Uterus (tissue), 2 donors: ENCODE results near the gene C1QL1.

Experiments
- CTCF ChIP-seq, 4 experiments: fragments of 200-600 bp in 2 of 4; fragments of 450-650 bp in 2 of 4; sonication (generic) in 2 of 4; IDR thresholded peaks; one replicate each; pipeline ENCODE4 v1.5.1; 2016 to 2019; ENCODE audit warnings: antibody characterized with exemption in 4 of 4, mild to moderate bottlenecking in 2 of 4, moderate library complexity in 1 of 4
- POLR2A ChIP-seq, 2 donors: fragments of 450-650 bp; IDR thresholded peaks; one replicate each; pipeline ENCODE4 v1.6.1; 2016; ENCODE audit warnings: antibody characterized with exemption in 2 of 2, mild to moderate bottlenecking in 1 of 2, moderate library complexity in 1 of 2

GRCh38 chr17:44967026-44967906 lies 837 bp downstream of the C1QL1 start:
- no peak for TF ChIP-seq CTCF (IDR thresholded peaks at IDR 0.05)
- TF ChIP-seq POLR2A (IDR thresholded peaks at IDR 0.05) = no peak
